Endothelial cell (in vitro differentiated cells): ENCODE measurements around the gene SLC49A4. TPM values are rescaled to one million over a fixed set of nuclear protein-coding genes. Genes with fewer than 3 reads are reported as not detected.

Experiments used
- DNase-seq: peaks from one replicate; pipeline ENCODE4 v3.0.0; 2021; ENCODE audit warnings: low spot score
- H3K27ac Mint-ChIP-seq: one replicate; pipeline ENCODE4 v1.8.0; 2021; ENCODE audit warnings: mixed read lengths, inconsistent platforms; ENCODE audit not compliant: unreplicated experiment
- H3K27me3 Mint-ChIP-seq: one replicate; pipeline ENCODE4 v1.8.0; 2021; ENCODE audit warnings: mild to moderate bottlenecking, moderate library complexity, mixed read lengths, inconsistent platforms; ENCODE audit not compliant: unreplicated experiment
- H3K36me3 Mint-ChIP-seq: one replicate; pipeline ENCODE4 v1.8.0; 2021; ENCODE audit warnings: mild to moderate bottlenecking, low read depth, mixed read lengths, inconsistent platforms; ENCODE audit not compliant: unreplicated experiment
- H3K4me1 Mint-ChIP-seq: one replicate; pipeline ENCODE4 v1.8.0; 2021; ENCODE audit warnings: mild to moderate bottlenecking, mixed read lengths, inconsistent platforms; ENCODE audit not compliant: unreplicated experiment
- H3K4me3 Mint-ChIP-seq: one replicate; pipeline ENCODE4 v1.8.0; 2021; ENCODE audit warnings: mild to moderate bottlenecking, mixed read lengths, inconsistent platforms; ENCODE audit not compliant: unreplicated experiment
- H3K9me3 Mint-ChIP-seq: one replicate; pipeline ENCODE4 v1.8.0; 2021; ENCODE audit warnings: mixed read lengths, inconsistent platforms; ENCODE audit not compliant: unreplicated experiment
- CTCF ChIP-seq: fragments of 200-600 bp; sonication (generic); IDR thresholded peaks from one replicate; pipeline ENCODE4 v1.5.0; 2021; ENCODE audit warnings: antibody characterized with exemption; ENCODE audit not compliant: unreplicated experiment
- total RNA-seq: library from RNA; stranded (reverse); fragmentation: NEBNext Ultra II Directional; extraction: Animal tissue kit (Norgen Biotek cat#: 25700); gene quantifications from one replicate; pipeline ENCODE4 v1.2.1, GENCODE V29; 2021; ENCODE audit not compliant: unreplicated experiment

Gene SLC49A4
- total RNA-seq, 1 donor from 2014 or later, result 10.2 TPM

GRCh38 chr3:122774564-122774963, 20.3 kb upstream of the SLC49A4 start:
- no peak for TF ChIP-seq CTCF
- Mint-ChIP-seq H3K9me3 (no peaks in the 10 kb centered on the region), H3K27ac (no peak overlapping the region), H3K27me3 (no peaks in the 10 kb centered on the region), H3K4me3 (no peak overlapping the region), H3K4me1 (no peaks in the 10 kb centered on the region), H3K36me3 (no peaks in the 10 kb centered on the region)
- DNase-seq, result no peak

GRCh38 chr3:122776675-122777468, 18.0 kb upstream of the SLC49A4 start:
- TF ChIP-seq CTCF, result no peak
- Mint-ChIP-seq H3K27ac (no peak overlapping the region), H3K4me1 (no peaks in the 10 kb centered on the region), H3K36me3 (peaks cover 6% of the 10 kb centered on the region), H3K9me3 (peaks cover 4% of the 10 kb centered on the region), H3K27me3 (no peaks in the 10 kb centered on the region), H3K4me3 (no peak overlapping the region)
- DNase-seq, result no peak

GRCh38 chr3:122777563-122777962, 17.3 kb upstream of the SLC49A4 start:
- no peak for TF ChIP-seq CTCF
- Mint-ChIP-seq H3K27ac (no peak overlapping the region), H3K9me3 (peaks cover 4% of the 10 kb centered on the region), H3K36me3 (peaks cover 6% of the 10 kb centered on the region), H3K4me3 (no peak overlapping the region), H3K27me3 (no peaks in the 10 kb centered on the region), H3K4me1 (no peaks in the 10 kb centered on the region)
- DNase-seq, result no peak

- H3K36me3 Mint-ChIP-seq, result peaks cover 6% of the 10 kb centered on the region
- H3K9me3 Mint-ChIP-seq, result peaks cover 4% of the 10 kb centered on the region
- no peak overlapping the region for H3K27ac Mint-ChIP-seq
- DNase-seq, result no peak
- H3K4me3 Mint-ChIP-seq, result no peak overlapping the region
- no peaks in the 10 kb centered on the region for H3K27me3 Mint-ChIP-seq
- H3K4me1 Mint-ChIP-seq, result peaks cover under 1% of the 10 kb centered on the region
- TF ChIP-seq CTCF, result no peak
Measured at GRCh38 chr3:122782804-122783203, 12.1 kb upstream of the SLC49A4 start.

- Mint-ChIP-seq H3K4me1 (peaks cover 4% of the 10 kb centered on the region), H3K4me3 (no peak overlapping the region), H3K36me3 (peaks cover 6% of the 10 kb centered on the region), H3K9me3 (peaks cover 4% of the 10 kb centered on the region), H3K27ac (no peak overlapping the region), H3K27me3 (no peaks in the 10 kb centered on the region)
- no peak for TF ChIP-seq CTCF
- no peak for DNase-seq
Measured at GRCh38 chr3:122784436-122784835, 10.4 kb upstream of the SLC49A4 start.
